Nephron (organoid): ENCODE measurements around the gene NUDT8.

ENCODE experiments used
- H3K27ac Mint-ChIP-seq, 3 experiments: 2 replicates each; pipeline ENCODE4 v1.8.0; 2020; ENCODE audit warnings: mixed read lengths in 3 of 3, mild to moderate bottlenecking in 2 of 3, moderate library complexity in 1 of 3
- H3K27me3 Mint-ChIP-seq: 2 replicates; pipeline ENCODE4 v1.8.0; 2021; ENCODE audit warnings: low read depth, mild to moderate bottlenecking, moderate library complexity, mixed read lengths
- H3K36me3 Mint-ChIP-seq: 2 replicates; pipeline ENCODE4 v1.8.0; 2020; ENCODE audit warnings: low read depth, mixed read lengths
- H3K4me1 Mint-ChIP-seq: 2 replicates; pipeline ENCODE4 v1.8.0; 2020; ENCODE audit warnings: mixed read lengths
- H3K4me3 Mint-ChIP-seq, 3 experiments: 2 replicates each; pipeline ENCODE4 v1.8.0; 2020; ENCODE audit warnings: mild to moderate bottlenecking in 3 of 3, mixed read lengths in 3 of 3, moderate library complexity in 2 of 3
- H3K9me3 Mint-ChIP-seq: 2 replicates; pipeline ENCODE4 v1.8.0; 2020; ENCODE audit warnings: mixed read lengths
- CTCF ChIP-seq, 3 experiments: fragments of 200-600 bp; sonication (generic); IDR thresholded peaks; one replicate each; pipeline ENCODE4 v1.5.0; 2021; ENCODE audit warnings: antibody characterized with exemption in 3 of 3; ENCODE audit not compliant: unreplicated experiment in 3 of 3

Gene NUDT8

DNA sequence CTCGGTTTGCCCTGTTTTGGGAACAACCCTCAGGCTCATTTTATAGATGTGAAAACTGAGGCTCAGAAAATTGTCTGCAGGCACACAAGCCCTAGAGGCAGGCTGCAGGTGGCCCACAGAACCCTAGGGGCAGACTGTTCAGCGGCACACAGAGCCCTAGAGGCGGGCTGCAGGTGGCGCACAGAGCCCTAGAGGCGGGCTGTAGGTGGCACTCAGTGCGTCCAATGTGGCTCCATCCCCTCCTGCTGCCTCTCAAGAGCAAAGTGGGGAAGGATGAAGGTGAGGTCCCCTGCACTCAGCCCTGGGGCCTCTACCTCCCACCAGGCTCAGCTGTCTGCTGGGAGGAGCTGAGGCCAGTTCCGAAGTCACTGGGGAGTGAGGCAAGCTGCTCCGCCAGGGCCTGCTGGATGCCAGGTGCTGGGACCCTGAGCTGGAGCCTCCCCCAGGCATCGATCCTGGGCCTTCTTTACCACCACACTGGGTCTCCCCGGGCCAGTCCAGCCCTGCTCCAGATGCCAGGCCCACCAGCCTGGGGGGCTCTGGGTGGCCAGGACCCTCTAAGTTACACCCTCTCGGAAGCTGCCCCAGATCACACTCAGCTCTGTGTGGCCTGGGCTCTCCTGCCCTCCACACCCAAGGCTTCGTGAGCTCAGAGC, 18.5 kb upstream of the NUDT8 start:
- peak overlapping the region in 2 of 3 experiments; percentile 22 to 33 for H3K27ac Mint-ChIP-seq
- no peaks in the 10 kb centered on the region for H3K9me3 Mint-ChIP-seq
- H3K36me3 Mint-ChIP-seq = no peaks in the 10 kb centered on the region
- H3K4me3 Mint-ChIP-seq = no peak overlapping the region
- H3K27me3 Mint-ChIP-seq = peaks cover 9% of the 10 kb centered on the region
- peaks cover 12% of the 10 kb centered on the region for H3K4me1 Mint-ChIP-seq
- peak in 2 of 3 experiments; percentile 8 to 24 for TF ChIP-seq CTCF (IDR thresholded peaks at IDR 0.05; ENCODE audit: unreplicated experiment in 3 of 3)

- peak overlapping the region in 2 of 3 experiments; percentile 22 to 33 for H3K27ac Mint-ChIP-seq
- H3K27me3 Mint-ChIP-seq = peaks cover 8% of the 10 kb centered on the region
- TF ChIP-seq CTCF (IDR thresholded peaks at IDR 0.05; ENCODE audit: unreplicated experiment in 3 of 3) = no peak
- H3K36me3 Mint-ChIP-seq = no peaks in the 10 kb centered on the region
- H3K9me3 Mint-ChIP-seq = no peaks in the 10 kb centered on the region
- no peak overlapping the region for H3K4me3 Mint-ChIP-seq
- peaks cover 9% of the 10 kb centered on the region for H3K4me1 Mint-ChIP-seq
These were observed 17.7 kb upstream of the NUDT8 start for GRCh38 chr11:67647471-67647870.

GRCh38 chr11:67646535-67647336, 17.0 kb upstream of the NUDT8 start:
- H3K9me3 Mint-ChIP-seq = no peaks in the 10 kb centered on the region
- H3K27me3 Mint-ChIP-seq = peaks cover 11% of the 10 kb centered on the region
- no peaks in the 10 kb centered on the region for H3K36me3 Mint-ChIP-seq
- TF ChIP-seq CTCF (IDR thresholded peaks at IDR 0.05; ENCODE audit: unreplicated experiment in 3 of 3) = no peak
- no peak overlapping the region for H3K27ac Mint-ChIP-seq
- H3K4me1 Mint-ChIP-seq = peaks cover 7% of the 10 kb centered on the region
- no peak overlapping the region for H3K4me3 Mint-ChIP-seq

- no peaks in the 10 kb centered on the region for H3K36me3 Mint-ChIP-seq
- no peak for TF ChIP-seq CTCF (IDR thresholded peaks at IDR 0.05; ENCODE audit: unreplicated experiment in 3 of 3)
- peaks cover 11% of the 10 kb centered on the region for H3K27me3 Mint-ChIP-seq
- H3K27ac Mint-ChIP-seq = no peak overlapping the region
- no peaks in the 10 kb centered on the region for H3K9me3 Mint-ChIP-seq
- H3K4me3 Mint-ChIP-seq = no peak overlapping the region
- peaks cover 7% of the 10 kb centered on the region for H3K4me1 Mint-ChIP-seq
These were observed 16.1 kb upstream of the NUDT8 start for GRCh38 chr11:67645521-67646461.

DNA sequence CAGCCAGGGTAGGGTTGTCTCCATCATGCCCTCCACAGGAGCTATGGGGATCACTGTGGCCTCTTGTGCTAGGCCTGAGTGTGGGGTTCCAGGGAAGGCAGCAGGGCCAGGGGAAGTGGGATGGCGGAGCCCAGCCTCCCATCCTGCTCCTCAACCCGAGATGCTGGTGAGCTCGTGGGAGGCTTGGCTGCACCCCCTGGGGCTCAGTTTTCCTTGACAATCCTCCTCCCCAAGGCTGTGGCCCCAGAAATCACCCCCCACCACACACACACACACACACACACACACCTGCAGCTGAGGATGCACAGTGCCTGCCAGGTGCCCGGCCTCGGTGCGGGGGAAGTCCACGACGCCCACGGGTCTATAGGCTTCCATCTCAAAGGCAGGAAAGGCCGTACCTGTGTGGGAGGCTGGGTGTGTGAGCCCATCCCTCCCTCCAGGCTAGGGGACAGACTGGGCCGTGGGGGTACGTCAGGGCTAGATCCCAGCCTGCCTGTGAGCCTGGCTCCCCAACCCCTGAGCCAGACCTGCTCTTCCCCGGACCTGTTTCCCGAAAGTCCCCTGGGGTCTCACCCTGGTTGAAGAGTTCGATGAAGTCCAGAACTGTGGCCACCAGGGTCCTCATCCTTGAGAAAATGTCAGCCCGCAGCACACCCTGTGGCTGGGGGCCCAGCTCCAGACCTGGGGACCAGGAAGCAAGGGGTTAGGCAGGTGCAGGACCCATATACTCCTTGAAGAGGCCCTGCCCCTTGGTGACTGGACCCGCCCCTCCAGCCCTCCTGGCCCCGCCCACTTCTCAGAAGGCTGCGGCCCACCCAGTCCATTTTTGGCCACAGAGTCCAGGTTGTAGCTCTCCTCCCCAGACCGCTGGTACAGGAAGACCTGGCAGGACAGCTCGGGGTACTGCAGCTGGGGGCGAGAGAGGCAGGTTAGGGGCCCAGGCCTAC, 15.0 kb upstream of the NUDT8 start:
- no peaks in the 10 kb centered on the region for H3K4me1 Mint-ChIP-seq
- H3K27ac Mint-ChIP-seq = no peak overlapping the region
- H3K9me3 Mint-ChIP-seq = no peaks in the 10 kb centered on the region
- no peak overlapping the region for H3K4me3 Mint-ChIP-seq
- H3K36me3 Mint-ChIP-seq = no peaks in the 10 kb centered on the region
- H3K27me3 Mint-ChIP-seq = peaks cover 11% of the 10 kb centered on the region
- no peak for TF ChIP-seq CTCF (IDR thresholded peaks at IDR 0.05; ENCODE audit: unreplicated experiment in 3 of 3)
